Astrocyte (in vitro differentiated cells and primary cell): ENCODE measurements around the gene JMJD1C. TPM values are rescaled to one million over a fixed set of nuclear protein-coding genes. Genes with fewer than 3 reads are reported as not detected.
A peak's percentile ranks its signal among the peaks of the same experiment; 100 is the strongest.

ENCODE experiments used
- DNase-seq: peaks from one replicate; pipeline ENCODE4 v3.0.0-alpha.2; 2010; ENCODE audit warnings: low read depth
- FAIRE-seq: peaks from 2 replicates; lab custom pipeline; 2011; peaks lifted over from hg19 to GRCh38; lab: Jason Lieb, UNC
- H2AFZ ChIP-seq: 2 replicates; pipeline ENCODE4 v1.6.0; 2012; ENCODE audit warnings: low read depth, low read length, inconsistent platforms
- H3K27ac ChIP-seq: 2 replicates; pipeline ENCODE4 v1.5.1; 2011; ENCODE audit warnings: low read depth, low read length, inconsistent platforms
- H3K27me3 ChIP-seq: 2 replicates; pipeline ENCODE4 v1.6.0; 2011; ENCODE audit warnings: low read length, inconsistent platforms; ENCODE audit not compliant: insufficient read depth
- H3K36me3 ChIP-seq: 2 replicates; pipeline ENCODE4 v1.5.1; 2011; ENCODE audit warnings: low read length, inconsistent platforms; ENCODE audit not compliant: insufficient read depth
- H3K4me1 ChIP-seq: 2 replicates; pipeline ENCODE4 v1.5.1; 2011; ENCODE audit warnings: low read length, inconsistent platforms; ENCODE audit not compliant: insufficient read depth
- H3K4me2 ChIP-seq: 2 replicates; pipeline ENCODE4 v1.6.0; 2012; ENCODE audit warnings: low read length, inconsistent platforms
- H3K4me3 ChIP-seq: 2 replicates; pipeline ENCODE4 v1.5.1; 2011; ENCODE audit warnings: low read depth, mild to moderate bottlenecking, low read length, inconsistent platforms; ENCODE audit not compliant: insufficient read depth
- H3K79me2 ChIP-seq: 2 replicates; pipeline ENCODE4 v1.6.0; 2012; ENCODE audit warnings: mild to moderate bottlenecking, low read length, inconsistent platforms; ENCODE audit not compliant: insufficient read depth
- H3K9ac ChIP-seq: 2 replicates; pipeline ENCODE4 v1.6.0; 2012; ENCODE audit warnings: mild to moderate bottlenecking, low read length, inconsistent platforms
- H3K9me3 ChIP-seq: 2 replicates; pipeline ENCODE4 v1.5.1; 2012; ENCODE audit warnings: low read depth, mild to moderate bottlenecking, low read length, inconsistent platforms; ENCODE audit not compliant: insufficient read depth
- H4K20me1 ChIP-seq: 2 replicates; pipeline ENCODE4 v1.6.0; 2012; ENCODE audit warnings: low read length, inconsistent platforms; ENCODE audit not compliant: insufficient read depth
- H3K27ac Mint-ChIP-seq: one replicate; pipeline ENCODE4 v1.8.0; 2021; ENCODE audit warnings: mild to moderate bottlenecking, mixed read lengths; ENCODE audit not compliant: unreplicated experiment
- H3K27me3 Mint-ChIP-seq: one replicate; pipeline ENCODE4 v1.8.0; 2021; ENCODE audit warnings: low read depth, mixed read lengths; ENCODE audit not compliant: unreplicated experiment
- H3K36me3 Mint-ChIP-seq: one replicate; pipeline ENCODE4 v1.8.0; 2021; ENCODE audit warnings: low read depth, mixed read lengths; ENCODE audit not compliant: unreplicated experiment
- H3K4me1 Mint-ChIP-seq: one replicate; pipeline ENCODE4 v1.8.0; 2021; ENCODE audit warnings: low read depth, mixed read lengths; ENCODE audit not compliant: unreplicated experiment
- H3K4me3 Mint-ChIP-seq: one replicate; pipeline ENCODE4 v1.8.0; 2021; ENCODE audit warnings: mild to moderate bottlenecking, moderate library complexity, mixed read lengths; ENCODE audit not compliant: unreplicated experiment
- H3K9me3 Mint-ChIP-seq: one replicate; pipeline ENCODE4 v1.8.0; 2021; ENCODE audit warnings: mild to moderate bottlenecking, mixed read lengths; ENCODE audit not compliant: unreplicated experiment
- CTCF ChIP-seq: IDR thresholded peaks from 2 replicates; pipeline ENCODE4 v1.5.1; 2011; ENCODE audit warnings: low read depth, mild to moderate bottlenecking, inconsistent platforms, low read length, moderate library complexity; ENCODE audit not compliant: insufficient read depth
- EZH2 ChIP-seq: IDR thresholded peaks from 2 replicates; pipeline ENCODE4 v1.6.1; 2012; ENCODE audit warnings: mild to moderate bottlenecking, low read length, inconsistent platforms; ENCODE audit not compliant: insufficient read depth
- total RNA-seq: library from RNA; stranded (reverse); gene quantifications from 2 replicates; pipeline ENCODE4 v1.2.1, GENCODE V29; 2021

The JMJD1C gene
- total RNA-seq, 1 donor from 2014 or later = 61.0 TPM

DNA sequence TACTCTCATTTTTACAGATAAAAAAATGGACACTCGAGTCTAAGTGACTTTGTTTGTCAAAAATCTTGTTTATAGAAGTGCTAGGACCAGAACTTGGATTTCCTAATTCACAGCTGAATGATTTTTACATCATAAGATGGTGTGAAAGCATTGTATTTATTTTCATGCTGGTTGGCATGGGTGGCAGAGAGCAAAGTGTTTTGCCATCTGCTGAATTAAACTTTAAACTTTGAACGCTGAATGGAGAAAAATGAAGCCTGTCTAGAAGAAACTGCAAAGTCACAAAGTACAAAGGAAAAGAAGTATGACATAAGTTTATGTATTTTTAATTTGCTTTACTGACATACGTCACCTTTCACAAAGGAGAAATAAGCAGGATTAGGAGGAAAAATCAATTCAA lies 190.7 kb downstream of the JMJD1C start:
- no peaks in the 10 kb centered on the region for H3K36me3 Mint-ChIP-seq
- no peaks in the 10 kb centered on the region for H3K9me3 ChIP-seq
- DNase-seq (no peak), FAIRE-seq (no peak)
- H3K27ac Mint-ChIP-seq = no peak overlapping the region
- H3K4me3 ChIP-seq = no peak overlapping the region
- H3K9ac ChIP-seq = no peak overlapping the region
- H3K4me2 ChIP-seq = no peak overlapping the region
- TF ChIP-seq EZH2 (no peak), CTCF (no peak)
- H3K9me3 Mint-ChIP-seq = no peaks in the 10 kb centered on the region
- no peaks in the 10 kb centered on the region for H3K27me3 Mint-ChIP-seq
- no peak overlapping the region for H2AFZ ChIP-seq
- H3K36me3 ChIP-seq = no peaks in the 10 kb centered on the region
- peaks cover 45% of the 10 kb centered on the region for H3K79me2 ChIP-seq
- peaks cover 3% of the 10 kb centered on the region for H3K4me1 ChIP-seq
- no peak overlapping the region for H3K4me3 Mint-ChIP-seq
- H3K27me3 ChIP-seq = no peaks in the 10 kb centered on the region
- H3K4me1 Mint-ChIP-seq = no peaks in the 10 kb centered on the region
- H4K20me1 ChIP-seq = peaks cover 3% of the 10 kb centered on the region
- H3K27ac ChIP-seq = no peak overlapping the region

DNA sequence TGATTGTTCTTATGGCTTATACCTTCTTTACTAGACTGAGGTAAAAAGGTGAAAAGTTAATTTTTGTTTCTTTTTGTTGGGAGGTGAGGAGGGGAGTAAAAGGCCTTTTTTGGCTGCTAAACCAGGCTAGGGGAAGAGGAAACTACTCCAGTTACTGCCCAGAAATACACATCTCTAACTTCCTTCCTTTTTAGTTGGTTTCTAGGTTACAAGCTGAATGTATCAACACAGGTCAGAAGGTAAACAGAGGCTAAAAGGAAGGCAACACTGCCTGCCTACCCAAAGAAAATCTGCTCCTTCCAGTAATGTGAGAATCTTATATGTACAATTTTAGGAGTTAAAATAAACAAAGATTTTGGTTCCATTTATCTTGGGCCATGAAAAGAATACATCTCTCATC lies 192.2 kb downstream of the JMJD1C start:
- FAIRE-seq (no peak), DNase-seq (no peak)
- H3K9me3 Mint-ChIP-seq = no peaks in the 10 kb centered on the region
- Histone ChIP-seq H3K4me2 (no peak overlapping the region), H3K27me3 (no peaks in the 10 kb centered on the region), H2AFZ (no peak overlapping the region), H3K4me3 (no peak overlapping the region), H3K9me3 (no peaks in the 10 kb centered on the region), H3K4me1 (peaks cover 3% of the 10 kb centered on the region), H3K27ac (no peak overlapping the region), H3K9ac (no peak overlapping the region), H4K20me1 (peaks cover 3% of the 10 kb centered on the region), H3K36me3 (no peaks in the 10 kb centered on the region), H3K79me2 (peaks cover 49% of the 10 kb centered on the region)
- no peak overlapping the region for H3K27ac Mint-ChIP-seq
- no peaks in the 10 kb centered on the region for H3K36me3 Mint-ChIP-seq
- no peak overlapping the region for H3K4me3 Mint-ChIP-seq
- H3K4me1 Mint-ChIP-seq = no peaks in the 10 kb centered on the region
- no peak for TF ChIP-seq CTCF
- no peaks in the 10 kb centered on the region for H3K27me3 Mint-ChIP-seq

- Histone ChIP-seq H3K27me3 (no peaks in the 10 kb centered on the region), H2AFZ (no peak overlapping the region), H3K4me2 (peak overlapping the region; percentile 80), H3K4me3 (peak overlapping the region; percentile 82), H3K79me2 (peaks cover 88% of the 10 kb centered on the region), H3K9me3 (no peaks in the 10 kb centered on the region), H3K27ac (peak overlapping the region; percentile 94), H4K20me1 (peaks cover 13% of the 10 kb centered on the region), H3K4me1 (peaks cover 3% of the 10 kb centered on the region), H3K9ac (peak overlapping the region; percentile 97), H3K36me3 (no peaks in the 10 kb centered on the region)
- H3K9me3 Mint-ChIP-seq = no peaks in the 10 kb centered on the region
- peak overlapping the region; percentile 89 for H3K4me3 Mint-ChIP-seq
- H3K27ac Mint-ChIP-seq = peak overlapping the region; percentile 99
- FAIRE-seq = peak; percentile 99
- peaks cover 2% of the 10 kb centered on the region for H3K36me3 Mint-ChIP-seq
- H3K27me3 Mint-ChIP-seq = no peaks in the 10 kb centered on the region
- no peak for TF ChIP-seq EZH2
- peak; percentile 33 for TF ChIP-seq CTCF
- DNase-seq = peak; percentile 97
- H3K4me1 Mint-ChIP-seq = no peaks in the 10 kb centered on the region
Measured at GRCh38 chr10:63268798-63269503, 196.8 kb downstream of the JMJD1C start.
